ENCODE data around the gene TC2N.

GRCh38 chr14:91893007-91893406 is 25.7 kb upstream of the TC2N start:
- TF ChIP-seq, protein P1, sequence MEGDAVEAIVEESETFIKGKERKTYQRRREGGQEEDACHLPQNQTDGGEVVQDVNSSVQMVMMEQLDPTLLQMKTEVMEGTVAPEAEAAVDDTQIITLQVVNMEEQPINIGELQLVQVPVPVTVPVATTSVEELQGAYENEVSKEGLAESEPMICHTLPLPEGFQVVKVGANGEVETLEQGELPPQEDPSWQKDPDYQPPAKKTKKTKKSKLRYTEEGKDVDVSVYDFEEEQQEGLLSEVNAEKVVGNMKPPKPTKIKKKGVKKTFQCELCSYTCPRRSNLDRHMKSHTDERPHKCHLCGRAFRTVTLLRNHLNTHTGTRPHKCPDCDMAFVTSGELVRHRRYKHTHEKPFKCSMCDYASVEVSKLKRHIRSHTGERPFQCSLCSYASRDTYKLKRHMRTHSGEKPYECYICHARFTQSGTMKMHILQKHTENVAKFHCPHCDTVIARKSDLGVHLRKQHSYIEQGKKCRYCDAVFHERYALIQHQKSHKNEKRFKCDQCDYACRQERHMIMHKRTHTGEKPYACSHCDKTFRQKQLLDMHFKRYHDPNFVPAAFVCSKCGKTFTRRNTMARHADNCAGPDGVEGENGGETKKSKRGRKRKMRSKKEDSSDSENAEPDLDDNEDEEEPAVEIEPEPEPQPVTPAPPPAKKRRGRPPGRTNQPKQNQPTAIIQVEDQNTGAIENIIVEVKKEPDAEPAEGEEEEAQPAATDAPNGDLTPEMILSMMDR (IDR thresholded peaks at IDR 0.05; ENCODE audit: low read length), result peak; percentile 88
- no peak for TF ChIP-seq EZH2 (IDR thresholded peaks at IDR 0.05; ENCODE audit: borderline replicate concordance, low read length)
